Measurements from ENCODE around the gene TPD52L1.
A peak's percentile ranks its signal among the peaks of the same experiment; 100 is the strongest.

The TPD52L1 gene

GRCh38 chr6:125301435-125302391 lies 148.1 kb downstream of the TPD52L1 start, which contains the start of gene HDDC2:
Gene HDDC2 (minus strand): TSS chr6:125301967. CDS start chr6:125301932, 35 bp downstream.
- H3K36me3 ChIP-seq (ENCODE audit: control insufficient read depth, low read depth, low read length): peaks cover 31% of the 10 kb centered on the region
- H3K9ac ChIP-seq (ENCODE audit: low read length): peak within 1 kb of the TSS; percentile 78
- H3K27me3 ChIP-seq (ENCODE audit: control insufficient read depth, insufficient read depth, low read length): no peaks in the 10 kb centered on the region
- no peaks in the 10 kb centered on the region for H3K9me3 ChIP-seq (ENCODE audit: control insufficient read depth, low read depth, low read length)
- peak within 1 kb of the TSS; percentile 88 for H3K4me3 ChIP-seq (ENCODE audit: low read length)
- peaks cover 7% of the 10 kb centered on the region for H3K4me1 ChIP-seq (ENCODE audit: control insufficient read depth, low read depth, low read length)
- peak within 1 kb of the TSS; percentile 22 for H3K27ac ChIP-seq (ENCODE audit: low read length)

- Histone ChIP-seq H3K27ac (ENCODE audit: low read length) (no peak overlapping the region), H3K9ac (ENCODE audit: low read length) (no peak overlapping the region), H3K27me3 (ENCODE audit: control insufficient read depth, insufficient read depth, low read length) (no peaks in the 10 kb centered on the region), H3K9me3 (ENCODE audit: control insufficient read depth, low read depth, low read length) (no peaks in the 10 kb centered on the region), H3K36me3 (ENCODE audit: control insufficient read depth, low read depth, low read length) (peaks cover 21% of the 10 kb centered on the region), H3K4me3 (ENCODE audit: low read length) (no peak overlapping the region), H3K4me1 (ENCODE audit: control insufficient read depth, low read depth, low read length) (peaks cover 7% of the 10 kb centered on the region)
Measured at GRCh38 chr6:125302840-125303511, 149.4 kb downstream of the TPD52L1 start.

GRCh38 chr6:125303512-125303854 lies 149.9 kb downstream of the TPD52L1 start:
- H3K9me3 ChIP-seq (ENCODE audit: control insufficient read depth, low read depth, low read length): no peaks in the 10 kb centered on the region
- H3K27me3 ChIP-seq (ENCODE audit: control insufficient read depth, insufficient read depth, low read length): no peaks in the 10 kb centered on the region
- H3K4me1 ChIP-seq (ENCODE audit: control insufficient read depth, low read depth, low read length): peaks cover 7% of the 10 kb centered on the region
- H3K36me3 ChIP-seq (ENCODE audit: control insufficient read depth, low read depth, low read length): peaks cover 16% of the 10 kb centered on the region
- no peak overlapping the region for H3K27ac ChIP-seq (ENCODE audit: low read length)
- no peak overlapping the region for H3K4me3 ChIP-seq (ENCODE audit: low read length)
- no peak overlapping the region for H3K9ac ChIP-seq (ENCODE audit: low read length)

- Histone ChIP-seq H3K27me3 (ENCODE audit: control insufficient read depth, insufficient read depth, low read length) (no peaks in the 10 kb centered on the region), H3K4me1 (ENCODE audit: control insufficient read depth, low read depth, low read length) (peaks cover 7% of the 10 kb centered on the region), H3K4me3 (ENCODE audit: low read length) (no peak overlapping the region), H3K9me3 (ENCODE audit: control insufficient read depth, low read depth, low read length) (no peaks in the 10 kb centered on the region), H3K36me3 (ENCODE audit: control insufficient read depth, low read depth, low read length) (peaks cover 1% of the 10 kb centered on the region), H3K27ac (ENCODE audit: low read length) (no peak overlapping the region), H3K9ac (ENCODE audit: low read length) (no peak overlapping the region)
Measured at GRCh38 chr6:125304970-125305660, 151.5 kb downstream of the TPD52L1 start.

GRCh38 chr6:125306756-125307149 lies 153.2 kb downstream of the TPD52L1 start:
- H3K27ac ChIP-seq (ENCODE audit: low read length): no peak overlapping the region

GRCh38 chr6:125307150-125307838 lies 153.7 kb downstream of the TPD52L1 start:
- Histone ChIP-seq H3K27ac (ENCODE audit: low read length) (no peak overlapping the region), H3K27me3 (ENCODE audit: control insufficient read depth, insufficient read depth, low read length) (no peaks in the 10 kb centered on the region), H3K9me3 (ENCODE audit: control insufficient read depth, low read depth, low read length) (no peaks in the 10 kb centered on the region), H3K4me3 (ENCODE audit: low read length) (no peak overlapping the region), H3K36me3 (ENCODE audit: control insufficient read depth, low read depth, low read length) (no peaks in the 10 kb centered on the region), H3K4me1 (ENCODE audit: control insufficient read depth, low read depth, low read length) (no peaks in the 10 kb centered on the region), H3K9ac (ENCODE audit: low read length) (no peak overlapping the region)

More at GRCh38 chr6:125306756-125307149, 153.2 kb downstream of the TPD52L1 start:
- no peaks in the 10 kb centered on the region for H3K4me1 ChIP-seq (ENCODE audit: control insufficient read depth, low read depth, low read length)
- H3K9me3 ChIP-seq (ENCODE audit: control insufficient read depth, low read depth, low read length): no peaks in the 10 kb centered on the region
- no peak overlapping the region for H3K4me3 ChIP-seq (ENCODE audit: low read length)
- H3K9ac ChIP-seq (ENCODE audit: low read length): no peak overlapping the region
- no peaks in the 10 kb centered on the region for H3K27me3 ChIP-seq (ENCODE audit: control insufficient read depth, insufficient read depth, low read length)
- no peaks in the 10 kb centered on the region for H3K36me3 ChIP-seq (ENCODE audit: control insufficient read depth, low read depth, low read length)

GRCh38 chr6:125307964-125308615 lies 154.5 kb downstream of the TPD52L1 start:
- H3K9ac ChIP-seq (ENCODE audit: low read length): no peak overlapping the region
- no peaks in the 10 kb centered on the region for H3K4me1 ChIP-seq (ENCODE audit: control insufficient read depth, low read depth, low read length)
- H3K27ac ChIP-seq (ENCODE audit: low read length): no peak overlapping the region
- H3K4me3 ChIP-seq (ENCODE audit: low read length): no peak overlapping the region
- H3K9me3 ChIP-seq (ENCODE audit: control insufficient read depth, low read depth, low read length): no peaks in the 10 kb centered on the region
- no peaks in the 10 kb centered on the region for H3K27me3 ChIP-seq (ENCODE audit: control insufficient read depth, insufficient read depth, low read length)
- H3K36me3 ChIP-seq (ENCODE audit: control insufficient read depth, low read depth, low read length): no peaks in the 10 kb centered on the region

GRCh38 chr6:125310994-125311649 lies 157.5 kb downstream of the TPD52L1 start:
- no peaks in the 10 kb centered on the region for H3K9me3 ChIP-seq (ENCODE audit: control insufficient read depth, low read depth, low read length)
- H3K9ac ChIP-seq (ENCODE audit: low read length): no peak overlapping the region
- no peaks in the 10 kb centered on the region for H3K36me3 ChIP-seq (ENCODE audit: control insufficient read depth, low read depth, low read length)

GRCh38 chr6:125312478-125312877 lies 158.9 kb downstream of the TPD52L1 start:
- no peaks in the 10 kb centered on the region for H3K9me3 ChIP-seq (ENCODE audit: control insufficient read depth, low read depth, low read length)
- H3K4me1 ChIP-seq (ENCODE audit: control insufficient read depth, low read depth, low read length): peaks cover 5% of the 10 kb centered on the region
- no peak overlapping the region for H3K9ac ChIP-seq (ENCODE audit: low read length)
- H3K4me3 ChIP-seq (ENCODE audit: low read length): no peak overlapping the region
- H3K27me3 ChIP-seq (ENCODE audit: control insufficient read depth, insufficient read depth, low read length): no peaks in the 10 kb centered on the region
- H3K27ac ChIP-seq (ENCODE audit: low read length): no peak overlapping the region
- no peaks in the 10 kb centered on the region for H3K36me3 ChIP-seq (ENCODE audit: control insufficient read depth, low read depth, low read length)

More at GRCh38 chr6:125310994-125311649, 157.5 kb downstream of the TPD52L1 start:
- Histone ChIP-seq H3K27me3 (ENCODE audit: control insufficient read depth, insufficient read depth, low read length) (no peaks in the 10 kb centered on the region), H3K4me3 (ENCODE audit: low read length) (no peak overlapping the region), H3K27ac (ENCODE audit: low read length) (no peak overlapping the region), H3K4me1 (ENCODE audit: control insufficient read depth, low read depth, low read length) (no peaks in the 10 kb centered on the region)

- H3K27me3 ChIP-seq (ENCODE audit: control insufficient read depth, insufficient read depth, low read length): no peaks in the 10 kb centered on the region
- no peak overlapping the region for H3K9ac ChIP-seq (ENCODE audit: low read length)
- H3K36me3 ChIP-seq (ENCODE audit: control insufficient read depth, low read depth, low read length): no peaks in the 10 kb centered on the region
Measured at GRCh38 chr6:125312950-125313349, 159.4 kb downstream of the TPD52L1 start.

More at GRCh38 chr6:125312950-125313349, 159.4 kb downstream of the TPD52L1 start:
- H3K4me1 ChIP-seq (ENCODE audit: control insufficient read depth, low read depth, low read length): peaks cover 5% of the 10 kb centered on the region
- H3K9me3 ChIP-seq (ENCODE audit: control insufficient read depth, low read depth, low read length): no peaks in the 10 kb centered on the region
- no peak overlapping the region for H3K4me3 ChIP-seq (ENCODE audit: low read length)
- no peak overlapping the region for H3K27ac ChIP-seq (ENCODE audit: low read length)

All from iPS-18a (cell line).